GM06990 (cell line): ENCODE data around the gene ANKRD53.

Experiments
- DNase-seq: peaks from one replicate; pipeline ENCODE4 v3.0.0-alpha.2; 2011; ENCODE audit not compliant: insufficient read length; ENCODE audit errors: extremely low read depth
- H3K27me3 ChIP-seq: replicated peaks from 2 replicates; pipeline ENCODE4 v1.6.0; 2011; ENCODE audit warnings: low read length; ENCODE audit not compliant: control insufficient read depth, insufficient read depth
- H3K36me3 ChIP-seq: 2 replicates; pipeline ENCODE4 v1.5.1; 2011; ENCODE audit warnings: low read length; ENCODE audit not compliant: control insufficient read depth, insufficient read depth
- H3K4me3 ChIP-seq: replicated peaks from 2 replicates; pipeline ENCODE4 v1.5.1; 2011; ENCODE audit warnings: low read depth, mild to moderate bottlenecking, control low read depth, low read length
- CTCF ChIP-seq: IDR thresholded peaks from 2 replicates; pipeline ENCODE4 v1.5.1; 2011; ENCODE audit warnings: low read length, control low read depth, mild to moderate bottlenecking, inconsistent platforms; ENCODE audit not compliant: insufficient read depth, poor library complexity, severe bottlenecking

ANKRD53 gene

DNA sequence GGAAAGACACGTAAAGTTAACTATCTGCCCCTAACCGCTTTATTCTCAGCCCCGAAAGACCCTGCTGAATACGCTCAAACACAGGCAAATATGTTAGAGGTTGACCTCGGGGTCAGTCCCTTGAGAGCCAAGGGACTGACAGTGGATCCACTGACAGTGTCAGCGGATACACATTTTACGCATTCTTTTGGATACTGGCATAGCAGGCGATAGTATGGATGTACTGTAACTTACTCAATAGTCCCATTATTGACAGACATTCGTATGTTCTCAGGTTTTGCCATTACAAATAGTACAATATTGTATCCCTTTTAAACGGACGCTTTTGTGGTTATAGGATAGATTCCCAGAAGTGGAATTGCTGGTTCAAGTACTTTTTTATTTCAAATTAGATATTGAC lies 29.3 kb upstream of the ANKRD53 start:
- Histone ChIP-seq H3K4me3 (no peak overlapping the region), H3K27me3 (no peaks in the 10 kb centered on the region; the same call in 1 of the 2 replicates), H3K36me3 (no peaks in the 10 kb centered on the region)
- TF ChIP-seq CTCF, result no peak
- DNase-seq, result no peak

- no peak overlapping the region for H3K4me3 ChIP-seq
- TF ChIP-seq CTCF, result no peak
- H3K27me3 ChIP-seq, result no peaks in the 10 kb centered on the region; the same call in 1 of the 2 replicates
- H3K36me3 ChIP-seq, result no peaks in the 10 kb centered on the region
- DNase-seq, result no peak
These were observed 23.5 kb upstream of the ANKRD53 start for GRCh38 chr2:70954886-70955285.

DNA sequence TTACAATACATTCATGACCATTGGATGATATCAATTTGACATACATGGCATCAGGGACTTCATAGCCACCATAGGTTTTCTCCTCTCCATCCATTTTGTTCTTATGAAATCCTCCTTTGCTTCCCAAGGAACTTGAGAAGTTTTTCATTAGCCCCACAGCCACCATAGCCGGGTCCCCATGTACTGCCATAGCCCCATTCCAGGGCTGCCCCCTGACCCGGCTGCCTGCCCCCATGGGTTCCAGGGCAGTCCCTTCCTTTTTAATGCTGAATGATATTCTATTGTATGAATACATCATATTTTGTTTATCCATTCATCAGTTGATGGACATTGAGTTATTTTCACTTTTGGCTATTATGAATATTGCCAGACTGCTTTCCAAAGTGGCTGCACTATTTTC lies 22.3 kb upstream of the ANKRD53 start:
- H3K4me3 ChIP-seq, result no peak overlapping the region
- H3K27me3 ChIP-seq, result no peaks in the 10 kb centered on the region; the same call in 1 of the 2 replicates
- no peaks in the 10 kb centered on the region for H3K36me3 ChIP-seq
- TF ChIP-seq CTCF, result no peak
- DNase-seq, result no peak

- H3K27me3 ChIP-seq, result no peaks in the 10 kb centered on the region; the same call in none of the 2 replicates
- DNase-seq, result no peak
- H3K4me3 ChIP-seq, result no peak overlapping the region
- TF ChIP-seq CTCF, result no peak
- H3K36me3 ChIP-seq, result no peaks in the 10 kb centered on the region
These were observed 20.6 kb upstream of the ANKRD53 start for GRCh38 chr2:70957798-70958197.

DNA sequence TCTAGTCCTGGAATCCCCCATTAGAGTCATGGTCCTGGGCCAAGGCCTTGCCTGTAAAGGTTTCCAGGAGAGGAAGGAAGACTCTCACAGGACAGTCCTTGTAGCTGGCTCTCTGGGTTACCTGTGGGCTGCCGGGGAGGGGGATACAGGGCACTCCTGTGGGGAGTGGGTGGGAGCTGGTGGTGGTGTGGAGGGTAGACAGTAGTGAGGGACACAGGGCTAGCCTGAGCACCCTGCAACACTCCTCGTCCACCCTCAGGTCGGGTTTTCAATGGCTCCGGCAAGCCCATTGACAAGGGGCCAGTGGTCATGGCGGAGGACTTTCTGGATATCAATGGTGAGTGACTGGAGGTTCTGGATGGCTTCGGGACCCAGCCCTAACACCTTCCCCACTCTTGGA lies 19.7 kb upstream of the ANKRD53 start:
- no peaks in the 10 kb centered on the region; the same call in none of the 2 replicates for H3K27me3 ChIP-seq
- no peak overlapping the region for H3K4me3 ChIP-seq
- TF ChIP-seq CTCF, result no peak
- no peaks in the 10 kb centered on the region for H3K36me3 ChIP-seq
- no peak for DNase-seq

DNA sequence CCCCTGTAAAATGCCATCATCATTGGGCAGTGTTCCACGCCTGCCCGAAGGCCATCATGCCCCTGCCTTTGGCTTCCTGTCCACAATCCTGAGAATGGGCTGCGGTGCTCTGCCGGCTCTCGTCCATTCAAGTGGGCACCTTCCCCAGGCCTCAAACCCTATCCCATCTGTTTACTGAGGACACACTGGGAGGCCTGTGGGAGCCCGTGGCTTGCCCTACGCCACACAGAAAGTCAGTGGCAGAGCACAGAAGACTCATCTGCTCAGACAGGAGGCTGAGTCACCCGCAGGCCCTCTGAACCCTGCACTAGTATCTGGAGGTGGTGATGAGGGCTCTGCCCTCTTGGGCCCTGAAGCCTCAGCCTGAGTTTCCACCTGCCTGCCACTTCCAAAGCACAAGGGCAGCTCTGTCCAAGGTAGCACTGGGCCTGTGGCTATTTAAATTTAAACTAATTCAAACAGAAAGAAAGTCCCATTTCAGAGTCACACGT lies 19.1 kb upstream of the ANKRD53 start:
- no peak for DNase-seq
- Histone ChIP-seq H3K36me3 (no peaks in the 10 kb centered on the region), H3K27me3 (no peaks in the 10 kb centered on the region; the same call in none of the 2 replicates), H3K4me3 (no peak overlapping the region)
- TF ChIP-seq CTCF, result no peak
